K562 (cell line): ENCODE data around the gene POLL. TPM values are rescaled to one million over a fixed set of nuclear protein-coding genes. Genes with fewer than 3 reads are reported as not detected.

ENCODE experiments used
- ATAC-seq: fragments of 200-7000 bp; cut with Tn5 transposase; 3 replicates; pipeline ENCODE4 v1.9.1; 2020; ENCODE audit warnings: moderate library complexity
- BruUV-seq: library from RNA; stranded (reverse); fragments of 400-500 nt; replicated peaks from 2 replicates; lab custom pipeline; 2021; lab: Mats Ljungman, UMichigan
- CTCF ChIA-PET: fragments of 300-600 bp; formaldehyde crosslinking; extraction: SDS; loops from one replicate; lab custom pipeline; 2021; ENCODE audit warnings: low intra/inter-chr PET ratio; lab: Yijun Ruan, JAX
- POLR2A ChIA-PET: fragments of 300-600, 350-650 bp; sonication (Branson Sonifier 250); formaldehyde crosslinking; extraction: SDS; loops from one replicate; lab custom pipeline; 2021; ENCODE audit warnings: antibody characterized with exemption, inconsistent platforms; lab: Yijun Ruan, JAX
- DNase-seq, 4 experiments: peaks; one replicate each; pipeline versions ENCODE4 v3.0.0 to v3.0.0-alpha.2; 2011 to 2018; ENCODE audit warnings: low spot score in 3 of 4, mixed read lengths in 3 of 4; ENCODE audit errors: extremely low read depth in 1 of 4
- FAIRE-seq: peaks from 2 replicates; lab custom pipeline; 2011; peaks lifted over from hg19 to GRCh38; lab: Jason Lieb, UNC
- H2AFZ ChIP-seq: 2 replicates; pipeline ENCODE4 v1.6.0; 2011; ENCODE audit warnings: low read depth, low read length, control low read depth, inconsistent platforms
- H3K27ac ChIP-seq: fragments of 200-600 bp; 3 replicates; pipeline ENCODE4 v1.8.0; 2011; ENCODE audit warnings: low read depth, mild to moderate bottlenecking, control low read depth, inconsistent platforms, low read length, moderate library complexity, mixed read lengths; ENCODE audit errors: extremely low read depth
- H3K27me3 ChIP-seq, 2 experiments: fragments of 300-600 bp in 1 of 2; 2 replicates in 1 of 2; 3 replicates in 1 of 2; pipeline versions ENCODE4 v1.6.0 to v1.8.0; 2011; ENCODE audit warnings: inconsistent platforms in 2 of 2, low read length in 2 of 2, mild to moderate bottlenecking in 1 of 2, mixed read lengths in 1 of 2, moderate library complexity in 1 of 2; ENCODE audit not compliant: control insufficient read depth in 2 of 2, insufficient read depth in 2 of 2
- H3K36me3 ChIP-seq: fragments of 300-600 bp; 3 replicates; pipeline ENCODE4 v1.8.0; 2011; ENCODE audit warnings: mild to moderate bottlenecking, low read length, inconsistent platforms; ENCODE audit not compliant: control insufficient read depth, insufficient read depth
- H3K4me1 ChIP-seq, 2 experiments: fragments of 200-600 bp in 1 of 2; replicated peaks in 1 of 2; 2 replicates in 1 of 2; 3 replicates in 1 of 2; pipeline versions ENCODE4 v1.5.1 to v1.8.0; 2011; ENCODE audit warnings: inconsistent platforms in 2 of 2, low read length in 2 of 2, mild to moderate bottlenecking in 1 of 2, mixed read lengths in 1 of 2, moderate library complexity in 1 of 2; ENCODE audit not compliant: control insufficient read depth in 2 of 2, insufficient read depth in 2 of 2
- H3K4me2 ChIP-seq: 2 replicates; pipeline ENCODE4 v1.6.1; 2011; ENCODE audit warnings: low read length, control low read depth, inconsistent platforms, mixed read lengths; ENCODE audit not compliant: insufficient read depth
- H3K4me3 ChIP-seq: fragments of 200-600 bp; sonication (generic), shearing (Covaris generic); 2 replicates; pipeline ENCODE4 v1.5.1; 2016; ENCODE audit warnings: control low read depth, inconsistent platforms
- H3K79me2 ChIP-seq: fragments of 200-600 bp; 3 replicates; pipeline ENCODE4 v1.8.0; 2011; ENCODE audit warnings: low read length, inconsistent platforms; ENCODE audit not compliant: control insufficient read depth, insufficient read depth
- H3K9ac ChIP-seq, 2 experiments: 2 replicates each; pipeline versions ENCODE4 v1.6.0 to v1.6.1; 2011; ENCODE audit warnings: low read depth in 2 of 2, low read length in 2 of 2, control low read depth in 1 of 2, inconsistent platforms in 1 of 2, mild to moderate bottlenecking in 1 of 2, mixed read lengths in 1 of 2; ENCODE audit not compliant: insufficient read depth in 1 of 2
- H3K9me1 ChIP-seq: one replicate; pipeline ENCODE4 v1.6.0; 2011; ENCODE audit warnings: inconsistent platforms, mild to moderate bottlenecking, low read length, moderate library complexity; ENCODE audit not compliant: control insufficient read depth, insufficient read depth
- H3K9me3 ChIP-seq: replicated peaks from 2 replicates; pipeline ENCODE4 v1.5.1; 2011; ENCODE audit warnings: low read depth, low read length, inconsistent platforms; ENCODE audit not compliant: control insufficient read depth, insufficient read depth
- H4K20me1 ChIP-seq: replicated peaks from 2 replicates; pipeline ENCODE4 v1.6.1; 2011; ENCODE audit warnings: low read length, inconsistent platforms, mixed read lengths; ENCODE audit not compliant: control insufficient read depth, insufficient read depth
- EZH2 ChIP-seq: IDR thresholded peaks from 2 replicates; pipeline ENCODE4 v1.6.1; 2012; ENCODE audit warnings: low read depth, mild to moderate bottlenecking, inconsistent platforms, low read length, borderline replicate concordance
- HES1 ChIP-seq: fragments of 450-650 bp; IDR thresholded peaks from 2 replicates; pipeline ENCODE4 v1.6.1; 2016; ENCODE audit warnings: low read depth, mild to moderate bottlenecking, moderate library complexity
- KLF1 ChIP-seq: fragments of 450-650 bp; IDR thresholded peaks from 2 replicates; pipeline ENCODE4 v1.6.1; 2016; ENCODE audit warnings: missing genetic modification characterization, missing compliant biosample characterization
- PRDM10 ChIP-seq: fragments of 450-650 bp; IDR thresholded peaks from 2 replicates; pipeline ENCODE4 v1.6.1; 2018; ENCODE audit not compliant: partially characterized antibody
- SAFB2 ChIP-seq: fragments of 200-400 bp; formaldehyde crosslinking; IDR thresholded peaks from 2 replicates; pipeline ENCODE4 v1.6.1; 2018; ENCODE audit warnings: borderline replicate concordance, low read length, low read depth, moderate library complexity; ENCODE audit not compliant: severe bottlenecking
- SRSF3 ChIP-seq: fragments of 200-400 bp; formaldehyde crosslinking; IDR thresholded peaks from 2 replicates; pipeline ENCODE4 v1.6.1; 2016; ENCODE audit warnings: mild to moderate bottlenecking, low read length, moderate library complexity; ENCODE audit not compliant: insufficient read depth
- ZNF143 ChIP-seq: sonication (generic); formaldehyde crosslinking; IDR thresholded peaks from 2 replicates; pipeline ENCODE4 v1.9.0; 2022; ENCODE audit warnings: mild to moderate bottlenecking, missing genetic modification reagents
- ZNF263 ChIP-seq: sonication (generic); formaldehyde crosslinking; IDR thresholded peaks from 2 replicates; pipeline ENCODE4 v1.8.0; 2022; ENCODE audit warnings: mild to moderate bottlenecking, missing genetic modification reagents, borderline replicate concordance
- ZNF561 ChIP-seq: fragments of 450-650 bp; formaldehyde crosslinking; conservative IDR thresholded peaks from 2 replicates; pipeline ENCODE4 v1.4.0; 2020; ENCODE audit warnings: mild to moderate bottlenecking, moderate library complexity
- ZNF740 ChIP-seq, 3 experiments: fragments of 200-800 bp in 1 of 3; sonication (Bioruptor generic) in 1 of 3; sonication (generic) in 1 of 3; formaldehyde crosslinking in 1 of 3; IDR thresholded peaks; 2 replicates each; pipeline versions ENCODE4 v1.6.1 to v1.8.0; 2016 to 2022; ENCODE audit warnings: mild to moderate bottlenecking in 2 of 3, missing compliant biosample characterization in 2 of 3, missing genetic modification characterization in 2 of 3, missing genetic modification reagents in 1 of 3
- WGBS: fragments of 100-300 bp; shearing (Covaris generic); methylation state at CpG from one replicate; pipeline ENCODE4 v1.1.6; 2016; ENCODE audit warnings: low coverage, mixed read lengths; ENCODE audit not compliant: insufficient coverage; ENCODE audit errors: missing lambda C conversion rate; 5-methylcytosine and 5-hydroxymethylcytosine counted together
- in situ Hi-C: fragments of 300-500 bp; cut with MboI; formaldehyde crosslinking; loops from 4 replicates; pipeline ENCODE4 v1.15.0; 2018; ENCODE audit warnings: inconsistent platforms, mixed read lengths
- intact Hi-C: fragments of 100-400 bp; cut with micrococcal nuclease; formaldehyde crosslinking; loops from 2 replicates; pipeline ENCODE4 v1.14.2; 2022
- polyA plus RNA-seq, 8 experiments: library from polyadenylated mRNA; depleted of rRNA in 4 of 8; stranded (reverse) in 5 of 8; unstranded in 3 of 8; fragments of >200 nt; fragmentation: Nextera tagmentation in 2 of 8; fragmentation: Illumina TruSeq in 1 of 8; extraction: Ambion mirVana in 2 of 8; extraction: Trizol in 1 of 8; gene quantifications; 2 replicates each; pipeline versions ENCODE4 v1.2.1 to v1.2.3, GENCODE V29; 2011 to 2014; ENCODE audit warnings: inconsistent platforms in 1 of 8, missing spikeins in 1 of 8
- total RNA-seq, 7 experiments: library from RNA; depleted of rRNA in 6 of 7; stranded (reverse); fragments of >200 nt in 6 of 7; fragmentation: Illumina TruSeq in 2 of 7; extraction: Trizol in 2 of 7; gene quantifications; 2 replicates each; pipeline versions ENCODE4 v1.2.1 to v1.2.3, GENCODE V29; 2011 to 2021; ENCODE audit warnings: low replicate concordance in 1 of 7
- TF ChIP-seq, protein P1 (sequence below): sonication (generic); formaldehyde crosslinking; IDR thresholded peaks from 2 replicates; pipeline ENCODE4 v1.8.1; 2023; ENCODE audit warnings: mild to moderate bottlenecking, missing genetic modification reagents
- TF ChIP-seq, protein P2 (sequence below): fragments of 450-650 bp; formaldehyde crosslinking; conservative IDR thresholded peaks from 2 replicates; pipeline ENCODE4 v1.4.0; 2022; ENCODE audit warnings: mild to moderate bottlenecking, missing genetic modification characterization

The POLL gene
- total and polyA plus RNA-seq, 9 of the 15 experiments (the other 6 are each of a cell fraction or from before 2014, with no cell fraction given): 1.2 to 18.7 (median 10.9) TPM

- DNase-seq: no peak
- no peak overlapping the region for H2AFZ ChIP-seq
- H3K4me2 ChIP-seq: no peak overlapping the region
- no peaks in the 10 kb centered on the region for H3K9me1 ChIP-seq
- no peak overlapping the region for H3K4me3 ChIP-seq
- H4K20me1 ChIP-seq: no peaks in the 10 kb centered on the region
- 45% methylated on average over 8 of the region's 9 CpGs for WGBS
- no peaks in the 10 kb centered on the region; a peak in 2 of 5 replicates for H3K4me1 ChIP-seq
- no peaks in the 10 kb centered on the region for H3K27me3 ChIP-seq
- no peaks in the 10 kb centered on the region for H3K36me3 ChIP-seq
- BruUV-seq: no TSS peak
- H3K9me3 ChIP-seq: no peaks in the 10 kb centered on the region
- H3K79me2 ChIP-seq: no peaks in the 10 kb centered on the region
- H3K27ac ChIP-seq: no peak overlapping the region
- no peak for ATAC-seq
- in situ Hi-C loops (no loop called here), intact Hi-C loops (no loop called here)
- no peak for FAIRE-seq
- ChIA-PET POLR2A (interaction anchor here (0.6 kb wide), 1 partner anchor 777 kb away, joined by 3 read pairs; no protein-coding TSS in a partner anchor), CTCF (interaction anchor here (1.1 kb wide), 1 partner anchor 14 kb away, joined by 4 read pairs; no protein-coding TSS in a partner anchor)
- no peak overlapping the region for H3K9ac ChIP-seq
- TF ChIP-seq ZNF740 (CRISPR knock-in tag; IDR thresholded peaks at IDR 0.05) (no peak), ZNF740 (tag; IDR thresholded peaks at IDR 0.05) (no peak), SRSF3 (no peak), EZH2 (no peak), PRDM10 (no peak), KLF1 (no peak), ZNF143 (CRISPR knock-in tag) (no peak), HES1 (no peak), ZNF263 (CRISPR knock-in tag) (no peak), ZNF561 (CRISPR knock-in tag) (no peak), SAFB2 (no peak)
- TF ChIP-seq, protein P1, sequence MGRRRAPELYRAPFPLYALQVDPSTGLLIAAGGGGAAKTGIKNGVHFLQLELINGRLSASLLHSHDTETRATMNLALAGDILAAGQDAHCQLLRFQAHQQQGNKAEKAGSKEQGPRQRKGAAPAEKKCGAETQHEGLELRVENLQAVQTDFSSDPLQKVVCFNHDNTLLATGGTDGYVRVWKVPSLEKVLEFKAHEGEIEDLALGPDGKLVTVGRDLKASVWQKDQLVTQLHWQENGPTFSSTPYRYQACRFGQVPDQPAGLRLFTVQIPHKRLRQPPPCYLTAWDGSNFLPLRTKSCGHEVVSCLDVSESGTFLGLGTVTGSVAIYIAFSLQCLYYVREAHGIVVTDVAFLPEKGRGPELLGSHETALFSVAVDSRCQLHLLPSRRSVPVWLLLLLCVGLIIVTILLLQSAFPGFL (CRISPR knock-in tag): no peak
- TF ChIP-seq, protein P2, sequence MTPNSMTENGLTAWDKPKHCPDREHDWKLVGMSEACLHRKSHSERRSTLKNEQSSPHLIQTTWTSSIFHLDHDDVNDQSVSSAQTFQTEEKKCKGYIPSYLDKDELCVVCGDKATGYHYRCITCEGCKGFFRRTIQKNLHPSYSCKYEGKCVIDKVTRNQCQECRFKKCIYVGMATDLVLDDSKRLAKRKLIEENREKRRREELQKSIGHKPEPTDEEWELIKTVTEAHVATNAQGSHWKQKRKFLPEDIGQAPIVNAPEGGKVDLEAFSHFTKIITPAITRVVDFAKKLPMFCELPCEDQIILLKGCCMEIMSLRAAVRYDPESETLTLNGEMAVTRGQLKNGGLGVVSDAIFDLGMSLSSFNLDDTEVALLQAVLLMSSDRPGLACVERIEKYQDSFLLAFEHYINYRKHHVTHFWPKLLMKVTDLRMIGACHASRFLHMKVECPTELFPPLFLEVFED (CRISPR knock-in tag): no peak
Measured at GRCh38 chr10:101616415-101617101, 28.5 kb upstream of the POLL start.
